Measurements from ENCODE around the gene RPS16.

The RPS16 gene

DNA sequence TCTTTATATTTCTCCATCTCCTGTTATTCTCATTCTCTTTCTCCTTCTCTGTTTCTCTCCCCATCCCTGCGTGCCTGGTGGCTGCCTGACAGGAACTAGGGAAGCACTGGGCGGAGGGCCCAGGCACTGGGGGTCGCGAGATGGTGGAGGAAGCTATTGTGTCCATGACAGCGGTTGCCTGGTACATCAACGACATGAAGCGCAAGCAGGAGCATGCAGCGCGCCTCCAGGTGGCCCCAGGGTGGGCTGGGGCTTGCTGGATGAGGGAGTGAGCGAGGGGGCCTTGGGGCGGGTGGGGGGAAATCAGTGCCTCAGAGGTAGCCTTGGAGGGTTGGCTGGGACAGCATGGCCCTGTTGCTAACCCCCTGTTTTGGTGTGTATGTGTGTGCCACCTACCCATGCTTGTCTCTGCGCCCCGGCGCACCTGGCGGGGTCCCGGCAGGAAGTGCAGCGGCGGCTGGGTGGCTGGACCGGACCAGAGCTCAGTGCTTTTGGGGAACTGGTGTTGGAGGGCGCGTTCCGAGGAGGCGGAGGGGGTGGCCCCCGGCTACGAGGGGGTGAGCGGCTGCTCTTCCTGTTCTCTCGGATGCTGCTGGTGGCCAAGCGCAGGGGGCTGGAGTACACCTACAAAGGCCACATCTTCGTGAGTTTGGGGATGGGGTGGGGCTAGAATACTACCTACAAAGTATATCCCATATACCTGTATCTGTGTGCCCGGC lies 18.1 kb downstream of the RPS16 start:
- no peak for DNase-seq

GRCh38 chr19:39416152-39417120 lies 19.3 kb downstream of the RPS16 start:
- DNase-seq, result no peak

GRCh38 chr19:39415111-39416046 lies 20.4 kb downstream of the RPS16 start:
- no peak for DNase-seq

- DNase-seq, result no peak
Observed at GRCh38 chr19:39413911-39414608, 21.7 kb downstream of the RPS16 start.

DNA sequence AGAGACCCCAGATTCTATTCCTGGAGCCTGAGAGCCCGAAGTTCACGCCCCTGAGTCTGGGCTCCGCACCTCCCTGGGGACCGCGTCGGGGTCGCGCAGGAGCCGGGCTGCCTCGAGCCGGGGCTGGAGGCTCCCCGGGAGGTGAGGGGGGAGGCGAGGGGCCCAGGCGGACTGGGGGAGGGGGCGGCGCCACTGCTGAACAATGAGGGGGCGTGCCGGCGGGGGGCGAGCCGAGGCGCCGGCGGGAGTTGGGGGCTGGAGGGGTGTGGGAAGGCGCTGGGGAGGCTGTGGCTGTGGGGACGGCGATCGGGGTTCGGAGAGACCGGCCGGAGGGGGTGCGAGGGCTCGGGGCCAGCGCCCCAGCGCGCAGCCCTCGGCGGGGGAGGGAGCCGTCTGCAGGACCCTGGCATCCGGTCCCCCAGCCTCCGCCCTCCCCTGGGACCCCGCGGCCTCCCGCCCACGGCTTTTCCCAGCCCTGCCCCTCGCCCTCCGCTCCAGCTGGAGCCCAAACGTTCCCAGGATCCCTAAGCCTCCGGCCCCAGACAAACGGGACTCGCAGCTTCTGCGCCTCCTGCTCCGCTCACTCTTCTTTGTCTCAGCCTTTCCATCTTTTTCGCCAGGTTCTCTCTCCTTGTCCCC lies 22.4 kb downstream of the RPS16 start:
- DNase-seq, result no peak

DNA sequence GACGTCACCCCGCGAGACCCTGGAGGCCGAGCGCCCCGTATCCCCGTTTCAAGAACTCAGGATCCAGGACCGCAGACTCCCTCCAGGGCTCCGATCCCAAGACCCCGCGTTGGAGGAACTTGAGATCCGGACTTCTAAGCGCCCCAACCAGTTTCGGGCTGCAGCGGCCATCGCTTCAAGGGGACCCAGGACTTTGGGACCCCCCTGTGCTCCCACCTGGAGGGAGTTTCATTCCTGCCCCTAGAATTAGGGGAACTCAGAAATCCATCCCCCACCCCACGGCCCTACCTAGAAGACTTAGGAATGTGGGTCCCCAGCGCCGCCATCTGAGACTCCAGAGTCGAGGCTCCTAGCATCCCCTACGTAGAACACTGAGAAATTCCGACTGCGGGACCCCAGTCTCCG lies 22.9 kb downstream of the RPS16 start:
- no peak for DNase-seq

GRCh38 chr19:39412100-39412866 lies 23.5 kb downstream of the RPS16 start, which contains the start of gene PLEKHG2:
Gene PLEKHG2, plus strand, starts transcription at chr19:39412669. Its CDS starts 1,418 bp downstream, at chr19:39414087.
- DNase-seq, result peak; percentile 96

- DNase-seq, result peak; percentile 81
Observed at GRCh38 chr19:39411832-39412099, 24.0 kb downstream of the RPS16 start.

DNA sequence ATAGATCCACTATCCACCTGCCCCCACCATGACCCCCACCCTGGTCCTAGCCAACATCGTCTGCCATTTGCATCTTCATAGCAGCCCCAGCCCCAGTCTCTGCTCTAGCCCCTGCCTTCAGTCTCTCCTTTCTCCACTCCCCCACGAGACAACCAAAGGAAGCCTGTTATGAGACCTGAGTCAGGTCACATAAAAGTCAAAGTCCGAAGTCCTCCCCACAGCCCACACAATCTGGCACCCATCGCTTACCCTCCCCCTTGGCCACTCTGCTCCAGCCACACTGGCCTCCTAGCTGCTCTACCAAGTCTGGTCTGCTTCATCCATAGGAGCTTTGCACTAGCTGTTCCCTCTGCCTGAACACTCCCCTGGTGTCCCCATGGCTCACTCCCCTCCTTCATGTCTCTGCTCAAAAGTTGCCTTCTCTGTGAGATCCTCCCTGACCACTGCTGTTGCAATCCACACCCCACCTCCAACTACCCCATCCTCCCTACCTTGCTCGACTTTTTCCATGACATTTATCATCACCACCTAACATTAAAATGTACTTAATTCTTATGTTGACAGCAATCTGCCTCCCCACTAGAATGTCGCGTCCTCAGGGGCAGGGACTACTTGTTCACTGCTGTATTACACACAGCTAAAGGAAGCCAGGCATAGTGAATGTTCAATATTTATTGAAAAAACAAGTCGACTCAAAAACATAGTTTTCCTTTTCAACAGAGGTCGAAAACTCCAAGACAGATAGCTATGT lies 24.5 kb downstream of the RPS16 start:
- no peak for DNase-seq

DNA sequence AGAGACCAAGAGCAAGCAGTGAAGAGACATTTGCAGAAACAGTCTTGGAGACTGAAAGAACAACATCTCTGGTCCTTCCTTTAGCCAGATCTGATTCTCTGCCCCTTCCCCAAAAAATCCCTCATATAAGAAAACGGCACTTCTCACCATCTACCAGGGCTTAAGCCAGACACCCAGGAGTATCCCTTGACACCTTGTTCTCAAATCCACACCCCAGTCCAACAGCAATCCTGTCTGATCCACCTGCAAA lies 25.0 kb downstream of the RPS16 start:
- no peak for DNase-seq

- no peak for DNase-seq
Observed at GRCh38 chr19:39410017-39410830, 25.5 kb downstream of the RPS16 start.

DNA sequence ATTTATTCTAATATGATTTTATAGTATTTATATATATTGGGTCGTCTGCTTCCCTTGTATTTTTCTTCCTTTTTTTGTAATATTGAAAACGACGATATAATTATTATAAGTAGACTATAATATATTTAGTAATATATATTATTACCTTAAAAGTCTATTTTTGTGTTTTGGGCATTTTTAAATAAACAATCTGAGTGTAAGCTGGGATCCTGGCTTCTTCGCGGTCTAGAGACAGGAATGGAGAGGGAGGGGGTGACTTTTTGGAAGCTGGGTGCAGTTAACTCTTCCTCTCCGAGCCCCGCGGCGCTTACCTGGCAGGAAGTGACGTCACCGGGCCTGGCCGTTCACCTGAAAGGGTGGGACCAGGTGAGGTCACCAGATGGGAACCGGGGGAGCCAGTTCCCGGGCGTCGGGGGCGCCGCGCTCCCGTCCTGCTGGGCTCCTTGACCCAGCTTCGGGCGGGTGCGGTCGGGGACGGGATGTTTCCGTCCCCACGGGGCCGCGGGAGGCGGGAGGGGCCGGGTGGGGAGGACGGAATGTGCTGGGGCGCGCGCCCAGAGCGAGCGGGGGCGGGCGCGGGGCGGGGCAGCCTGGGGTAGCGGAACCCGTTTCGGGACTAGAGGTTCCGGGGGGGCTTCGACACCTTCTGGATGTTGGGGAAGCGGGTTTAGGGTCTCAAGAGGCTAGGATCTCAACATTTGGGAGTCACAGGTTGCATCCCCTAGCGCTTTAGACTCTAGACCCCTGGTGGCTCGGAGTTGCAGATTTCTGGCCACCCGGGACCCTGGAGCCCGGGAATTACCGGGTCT lies 26.3 kb downstream of the RPS16 start:
- peak; percentile 35 for DNase-seq

DNA sequence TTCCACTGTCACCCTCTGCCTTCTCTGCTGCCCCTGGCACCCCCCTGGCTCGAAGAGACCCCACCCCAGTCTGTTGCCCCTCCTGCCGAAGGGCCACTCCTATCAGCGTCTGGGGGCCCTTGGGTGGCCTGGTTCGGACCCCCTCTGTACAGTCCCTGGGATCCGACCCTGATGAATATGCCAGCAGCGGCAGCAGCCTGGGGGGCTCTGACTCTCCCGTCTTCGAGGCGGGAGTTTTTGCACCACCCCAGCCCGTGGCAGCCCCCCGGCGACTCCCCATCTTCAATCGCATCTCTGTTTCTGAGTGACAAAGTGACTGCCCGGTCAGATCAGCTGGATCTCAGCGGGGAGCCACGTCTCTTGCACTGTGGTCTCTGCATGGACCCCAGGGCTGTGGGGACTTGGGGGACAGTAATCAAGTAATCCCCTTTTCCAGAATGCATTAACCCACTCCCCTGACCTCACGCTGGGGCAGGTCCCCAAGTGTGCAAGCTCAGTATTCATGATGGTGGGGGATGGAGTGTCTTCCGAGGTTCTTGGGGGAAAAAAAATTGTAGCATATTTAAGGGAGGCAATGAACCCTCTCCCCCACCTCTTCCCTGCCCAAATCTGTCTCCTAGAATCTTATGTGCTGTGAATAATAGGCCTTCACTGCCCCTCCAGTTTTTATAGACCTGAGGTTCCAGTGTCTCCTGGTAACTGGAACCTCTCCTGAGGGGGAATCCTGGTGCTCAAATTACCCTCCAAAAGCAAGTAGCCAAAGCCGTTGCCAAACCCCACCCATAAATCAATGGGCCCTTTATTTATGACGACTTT lies 27.1 kb downstream of the RPS16 start:
- no peak for DNase-seq

- no peak for DNase-seq
Observed at GRCh38 chr19:39407660-39408391, 27.9 kb downstream of the RPS16 start.

- DNase-seq, result no peak
Observed at GRCh38 chr19:39407410-39407659, 28.4 kb downstream of the RPS16 start.

- DNase-seq, result no peak
Observed at GRCh38 chr19:39406656-39407409, 28.9 kb downstream of the RPS16 start, which contains the start of gene ZFP36. Gene ZFP36, plus strand, starts transcription at chr19:39406847. Its CDS starts 58 bp downstream, at chr19:39406905.

All from NCI-H2081 treated with DMSO at 0.1 percent for 48 hours (cell line).